AG10803 (cell line): Measurements from ENCODE around the gene GLMN.
A peak's percentile ranks its signal among the peaks of the same experiment; 100 is the strongest.

ENCODE experiments used
- DNase-seq: peaks from one replicate; pipeline ENCODE4 v3.0.0; 2010; ENCODE audit warnings: low read depth
- H3K4me3 ChIP-seq: 2 replicates; pipeline ENCODE4 v1.5.1; 2011; ENCODE audit warnings: mild to moderate bottlenecking, low read length, control low read depth
- TF ChIP-seq, protein P1 (sequence below): conservative IDR thresholded peaks from 2 replicates; pipeline ENCODE4 v1.5.1; 2011; ENCODE audit warnings: mild to moderate bottlenecking, low read length, control low read depth, inconsistent platforms

GLMN gene

DNA sequence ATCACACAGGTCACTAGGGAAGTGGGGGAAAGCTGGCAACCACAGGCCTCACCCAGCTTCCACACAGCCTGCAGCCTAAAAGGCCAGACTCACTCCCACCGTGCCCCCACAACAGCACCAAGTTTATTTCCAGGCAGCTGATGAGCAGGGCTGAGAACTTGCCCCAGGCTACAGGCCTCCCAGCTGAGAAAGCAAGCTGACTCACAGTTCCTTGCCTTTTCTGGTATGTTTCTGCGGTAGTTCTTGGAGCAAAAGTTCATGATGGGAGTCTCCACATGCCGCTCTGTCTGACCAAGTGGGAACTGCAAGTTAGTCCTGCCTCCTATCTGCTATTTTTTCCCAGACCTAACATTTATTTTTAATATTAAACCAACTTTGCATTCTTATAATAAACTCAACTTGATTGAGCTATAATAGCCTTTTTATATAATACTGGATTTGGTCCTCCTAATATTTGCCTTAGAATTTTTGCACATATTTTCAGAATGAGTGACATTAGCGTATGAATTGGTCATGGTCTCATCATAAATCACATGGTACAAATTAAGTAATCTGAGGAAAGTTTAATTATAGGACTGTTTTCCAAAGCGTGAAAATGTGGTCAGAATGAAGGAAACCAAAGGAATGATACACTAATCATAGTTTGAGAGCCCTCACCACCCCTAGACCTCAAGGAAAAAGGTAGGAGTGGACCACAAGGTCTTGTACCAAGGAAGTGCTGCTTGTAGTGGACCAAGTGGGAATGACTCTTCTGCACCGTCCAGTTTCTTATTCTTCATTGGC is 30.8 kb upstream of the GLMN start:
- H3K4me3 ChIP-seq: no peak overlapping the region
- peak; percentile 4 for DNase-seq
- TF ChIP-seq, protein P1, sequence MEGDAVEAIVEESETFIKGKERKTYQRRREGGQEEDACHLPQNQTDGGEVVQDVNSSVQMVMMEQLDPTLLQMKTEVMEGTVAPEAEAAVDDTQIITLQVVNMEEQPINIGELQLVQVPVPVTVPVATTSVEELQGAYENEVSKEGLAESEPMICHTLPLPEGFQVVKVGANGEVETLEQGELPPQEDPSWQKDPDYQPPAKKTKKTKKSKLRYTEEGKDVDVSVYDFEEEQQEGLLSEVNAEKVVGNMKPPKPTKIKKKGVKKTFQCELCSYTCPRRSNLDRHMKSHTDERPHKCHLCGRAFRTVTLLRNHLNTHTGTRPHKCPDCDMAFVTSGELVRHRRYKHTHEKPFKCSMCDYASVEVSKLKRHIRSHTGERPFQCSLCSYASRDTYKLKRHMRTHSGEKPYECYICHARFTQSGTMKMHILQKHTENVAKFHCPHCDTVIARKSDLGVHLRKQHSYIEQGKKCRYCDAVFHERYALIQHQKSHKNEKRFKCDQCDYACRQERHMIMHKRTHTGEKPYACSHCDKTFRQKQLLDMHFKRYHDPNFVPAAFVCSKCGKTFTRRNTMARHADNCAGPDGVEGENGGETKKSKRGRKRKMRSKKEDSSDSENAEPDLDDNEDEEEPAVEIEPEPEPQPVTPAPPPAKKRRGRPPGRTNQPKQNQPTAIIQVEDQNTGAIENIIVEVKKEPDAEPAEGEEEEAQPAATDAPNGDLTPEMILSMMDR: no peak

DNA sequence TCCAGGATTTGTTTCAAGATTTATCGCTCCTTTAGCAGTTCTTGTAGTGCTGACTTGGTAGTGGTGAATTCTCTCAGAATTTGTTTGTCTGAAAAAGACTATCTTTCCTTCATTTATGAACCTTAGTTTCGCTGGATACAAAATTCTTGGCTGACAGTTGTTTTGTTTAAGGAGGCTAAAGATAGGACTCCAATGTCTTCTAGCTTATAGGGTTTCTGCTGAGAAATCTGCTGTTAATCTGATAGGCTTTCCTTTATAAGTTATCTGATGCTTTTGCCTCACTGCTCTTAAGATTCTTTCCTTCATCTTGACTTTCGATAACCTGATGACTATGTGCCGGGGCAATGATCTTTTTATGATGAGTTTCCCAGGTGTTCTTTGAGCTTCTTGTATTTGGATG is 29.0 kb upstream of the GLMN start:
- no peak for DNase-seq
- TF ChIP-seq, protein P1: no peak
- H3K4me3 ChIP-seq: no peak overlapping the region

DNA sequence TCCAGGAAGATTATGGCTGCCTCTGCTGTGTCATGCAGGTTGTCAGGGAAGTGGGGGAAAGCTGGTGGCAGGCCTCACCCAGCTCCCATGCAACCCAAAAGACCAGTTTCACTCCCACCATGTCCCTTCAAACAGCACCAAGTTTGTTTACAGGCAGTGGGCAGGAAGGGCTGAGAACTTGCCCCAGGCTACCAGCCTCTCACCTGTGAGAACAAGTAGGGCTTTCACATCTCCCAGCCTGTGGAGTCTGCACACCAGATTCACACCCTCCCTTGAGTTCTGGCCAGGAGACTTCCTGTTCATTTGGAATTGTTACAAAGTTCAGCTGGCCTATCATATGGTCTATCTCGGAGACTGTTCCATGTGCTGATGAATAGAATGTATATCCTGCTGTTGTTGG is 27.9 kb upstream of the GLMN start:
- DNase-seq: no peak
- TF ChIP-seq, protein P1: no peak
- no peak overlapping the region for H3K4me3 ChIP-seq

DNA sequence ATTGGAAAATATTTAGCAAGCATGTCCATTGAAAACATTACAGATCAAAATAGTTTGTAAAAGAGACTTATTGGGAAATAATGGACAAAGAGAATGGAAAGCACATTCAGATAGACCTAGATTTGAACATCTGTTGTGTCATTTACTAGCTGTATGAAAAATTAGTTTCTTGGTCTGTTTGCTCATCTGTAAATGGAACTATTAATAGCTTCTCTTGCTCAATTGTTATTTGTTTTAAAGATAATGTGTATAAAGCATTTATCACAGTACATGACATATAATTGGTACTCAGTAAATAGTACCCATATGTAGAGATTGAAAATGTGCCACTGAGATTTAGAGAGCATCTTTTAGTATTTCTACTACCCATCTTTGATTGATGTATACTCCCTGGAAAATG is 26.0 kb upstream of the GLMN start:
- DNase-seq: peak; percentile 2
- TF ChIP-seq, protein P1: no peak
- H3K4me3 ChIP-seq: no peak overlapping the region

DNA sequence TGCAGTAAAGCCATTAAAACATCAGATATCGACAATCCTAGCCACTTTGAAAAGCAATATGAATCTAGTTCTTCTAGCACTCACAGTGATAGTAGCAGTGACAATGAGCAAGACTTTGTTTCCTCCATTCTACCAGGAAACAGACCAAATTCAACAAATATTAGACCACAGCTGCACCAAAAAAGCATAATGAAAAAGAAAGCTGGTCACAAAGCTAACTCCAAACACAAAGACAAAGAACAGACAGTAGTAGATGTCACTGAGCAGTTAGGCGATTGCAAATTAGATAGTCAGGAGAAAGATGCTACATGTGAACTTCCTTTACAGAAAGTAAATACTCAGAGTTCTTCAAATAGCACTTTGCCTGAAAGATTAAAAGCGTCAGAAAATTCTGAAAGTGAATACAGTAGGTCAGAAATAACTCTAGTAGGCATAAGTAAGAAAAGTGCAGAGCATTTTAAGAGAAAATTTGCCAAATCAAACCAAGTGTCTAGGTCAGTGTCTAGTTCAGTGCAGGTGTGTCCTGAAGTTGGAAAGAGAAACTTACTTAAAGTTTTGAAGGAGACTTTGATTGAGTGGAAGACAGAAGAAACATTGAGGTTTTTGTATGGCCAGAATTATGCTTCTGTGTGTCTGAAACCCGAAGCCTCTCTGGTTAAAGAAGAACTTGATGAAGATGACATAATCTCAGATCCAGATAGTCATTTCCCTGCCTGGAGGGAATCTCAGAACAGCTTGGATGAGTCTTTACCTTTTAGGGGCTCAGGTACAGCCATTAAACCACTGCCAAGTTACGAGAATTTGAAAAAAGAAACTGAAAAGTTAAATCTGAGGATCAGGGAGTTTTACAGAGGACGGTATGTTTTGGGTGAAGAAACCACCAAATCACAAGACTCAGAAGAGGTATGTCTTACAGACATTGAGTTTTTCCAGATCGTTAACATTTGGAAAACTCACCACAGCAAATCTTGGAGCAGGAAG is 25.0 kb upstream of the GLMN start:
- TF ChIP-seq, protein P1: no peak
- H3K4me3 ChIP-seq: no peak overlapping the region
- no peak for DNase-seq

DNA sequence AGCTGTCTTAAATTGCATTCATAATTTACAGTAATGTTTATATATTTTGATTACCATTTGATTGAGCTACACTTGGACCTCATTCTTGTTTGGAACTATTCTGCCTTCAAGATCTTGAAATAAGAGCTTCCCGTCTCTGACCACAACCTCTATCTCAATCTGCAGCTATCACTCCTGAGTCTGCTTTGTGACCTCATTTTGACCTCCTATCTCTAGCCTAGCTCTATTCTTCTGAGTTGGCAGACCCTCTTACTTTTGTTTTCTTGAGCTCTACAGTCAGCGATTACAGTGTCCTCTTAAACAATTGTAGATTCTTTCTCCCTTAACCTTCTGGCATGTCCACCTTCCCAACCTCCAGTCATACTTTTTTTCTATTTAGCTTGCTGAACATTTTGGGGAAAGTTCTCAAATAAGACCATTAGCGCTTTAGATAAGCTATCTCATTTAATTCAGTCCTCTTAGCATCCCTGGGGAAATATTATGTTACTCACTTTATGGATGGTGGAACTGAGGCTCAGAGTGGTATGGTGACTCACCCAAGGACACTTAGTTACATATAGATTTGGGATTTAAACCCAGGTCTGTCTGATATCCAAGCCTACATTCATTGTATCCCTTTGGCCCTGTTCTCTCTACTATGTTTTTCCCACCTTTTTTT is 19.2 kb upstream of the GLMN start:
- DNase-seq: no peak
- no peak overlapping the region for H3K4me3 ChIP-seq
- TF ChIP-seq, protein P1: no peak
